Mesenchymal stem cell (in vitro differentiated cells and primary cell): ENCODE results near the gene CRTC3.

ENCODE experiments used
- DNase-seq: peaks from one replicate; pipeline ENCODE4 v3.0.0-alpha.2; 2013
- H2AFZ ChIP-seq: one replicate; pipeline ENCODE4 v1.6.1; 2013; ENCODE audit warnings: low read depth, mild to moderate bottlenecking, control low read depth, inconsistent platforms, low read length, moderate library complexity
- H2AK5ac ChIP-seq: 2 replicates; pipeline ENCODE4 v1.6.1; 2013; ENCODE audit warnings: low read length, moderate library complexity, mild to moderate bottlenecking, inconsistent platforms; ENCODE audit not compliant: severe bottlenecking
- H2BK120ac ChIP-seq: one replicate; pipeline ENCODE4 v1.6.1; 2013; ENCODE audit warnings: low read depth, mild to moderate bottlenecking, inconsistent platforms, low read length, moderate library complexity
- H2BK12ac ChIP-seq, 2 experiments: one replicate each; pipeline ENCODE4 v1.6.1; 2013; ENCODE audit warnings: inconsistent platforms in 2 of 2, low read length in 2 of 2, mild to moderate bottlenecking in 2 of 2, moderate library complexity in 2 of 2, control low read depth in 1 of 2
- H2BK15ac ChIP-seq: one replicate; pipeline ENCODE4 v1.6.1; 2013; ENCODE audit warnings: mild to moderate bottlenecking, low read depth, inconsistent platforms; ENCODE audit not compliant: poor library complexity, severe bottlenecking
- H2BK5ac ChIP-seq: 2 replicates; pipeline ENCODE4 v1.6.1; 2013; ENCODE audit warnings: low read depth, mild to moderate bottlenecking, low read length, control low read depth, inconsistent platforms; ENCODE audit not compliant: poor library complexity, severe bottlenecking
- H3K14ac ChIP-seq, 2 experiments: one replicate each; pipeline ENCODE4 v1.6.1; 2013; ENCODE audit warnings: inconsistent platforms in 2 of 2, low read length in 2 of 2, control low read depth in 1 of 2, mild to moderate bottlenecking in 1 of 2, moderate library complexity in 1 of 2
- H3K18ac ChIP-seq, 2 experiments: one replicate each; pipeline ENCODE4 v1.6.1; 2013; ENCODE audit warnings: inconsistent platforms in 2 of 2, low read length in 2 of 2, control low read depth in 1 of 2, low read depth in 1 of 2, mild to moderate bottlenecking in 1 of 2
- H3K23ac ChIP-seq, 2 experiments: one replicate each; pipeline ENCODE4 v1.6.1; 2013; ENCODE audit warnings: inconsistent platforms in 2 of 2, low read length in 2 of 2, mild to moderate bottlenecking in 2 of 2, moderate library complexity in 2 of 2, control low read depth in 1 of 2
- H3K27ac ChIP-seq: 2 replicates; pipeline ENCODE4 v1.5.1; 2013; ENCODE audit warnings: mild to moderate bottlenecking, moderate library complexity, low read length, control low read depth, inconsistent platforms; ENCODE audit not compliant: poor library complexity, severe bottlenecking
- H3K27me3 ChIP-seq, 2 experiments: 2 replicates each; pipeline versions ENCODE4 v1.6.1 to v1.7.0; 2013; ENCODE audit warnings: low read length in 2 of 2, mild to moderate bottlenecking in 2 of 2, moderate library complexity in 2 of 2, control low read depth in 1 of 2, inconsistent platforms in 1 of 2; ENCODE audit not compliant: control insufficient read depth in 1 of 2, insufficient read depth in 1 of 2
- H3K36me3 ChIP-seq, 2 experiments: 2 replicates each; pipeline versions ENCODE4 v1.6.1 to v1.7.0; 2013; ENCODE audit warnings: low read length in 2 of 2, control low read depth in 1 of 2, inconsistent platforms in 1 of 2, low read depth in 1 of 2, mild to moderate bottlenecking in 1 of 2; ENCODE audit not compliant: insufficient read depth in 2 of 2, control insufficient read depth in 1 of 2
- H3K4ac ChIP-seq, 2 experiments: one replicate each; pipeline ENCODE4 v1.6.1; 2013; ENCODE audit warnings: inconsistent platforms in 2 of 2, low read length in 2 of 2, mild to moderate bottlenecking in 2 of 2, moderate library complexity in 2 of 2, control low read depth in 1 of 2, low read depth in 1 of 2
- H3K4me1 ChIP-seq: 2 replicates; pipeline ENCODE4 v1.6.1; 2013; ENCODE audit warnings: low read depth, low read length, control low read depth; ENCODE audit not compliant: control insufficient read depth, insufficient read depth
- H3K4me2 ChIP-seq: 2 replicates; pipeline ENCODE4 v1.6.1; 2013; ENCODE audit warnings: low read length, mild to moderate bottlenecking, inconsistent platforms; ENCODE audit not compliant: poor library complexity, severe bottlenecking
- H3K4me3 ChIP-seq, 2 experiments: 2 replicates each; pipeline versions ENCODE4 v1.5.1 to v1.7.0; 2013; ENCODE audit warnings: low read length in 2 of 2, mild to moderate bottlenecking in 2 of 2, control low read depth in 1 of 2, low read depth in 1 of 2; ENCODE audit not compliant: insufficient read depth in 1 of 2
- H3K79me1 ChIP-seq: replicated peaks from 2 replicates; pipeline ENCODE4 v1.6.1; 2013; ENCODE audit warnings: mild to moderate bottlenecking, control low read depth, low read length, inconsistent platforms; ENCODE audit not compliant: poor library complexity, severe bottlenecking
- H3K9ac ChIP-seq: 2 replicates; pipeline ENCODE4 v1.7.0; 2013; ENCODE audit warnings: mild to moderate bottlenecking, low read length, moderate library complexity
- H3K9me3 ChIP-seq: 2 replicates; pipeline ENCODE4 v1.7.0; 2013; ENCODE audit warnings: mild to moderate bottlenecking, low read length; ENCODE audit not compliant: control insufficient read depth
- H4K8ac ChIP-seq: one replicate; pipeline ENCODE4 v1.6.1; 2013; ENCODE audit warnings: inconsistent platforms, mild to moderate bottlenecking, low read length, moderate library complexity
- H4K91ac ChIP-seq: one replicate; pipeline ENCODE4 v1.6.1; 2013; ENCODE audit warnings: mild to moderate bottlenecking, low read length, inconsistent platforms
- WGBS: methylation state at CpG from one replicate; pipeline ENCODE4 v1.1.7; 2013; ENCODE audit warnings: mixed read lengths; 5-methylcytosine and 5-hydroxymethylcytosine counted together

Gene CRTC3

GRCh38 chr15:90571063-90571541 is 41.4 kb downstream of the CRTC3 start:
- H3K4me3 ChIP-seq, result no peak overlapping the region
- H3K4ac ChIP-seq, result no peak overlapping the region
- H3K14ac ChIP-seq, result no peak overlapping the region
- peaks cover 3% of the 10 kb centered on the region for H3K9me3 ChIP-seq
- peaks cover 16% of the 10 kb centered on the region for H3K79me1 ChIP-seq
- H2BK120ac ChIP-seq, result no peak overlapping the region
- H4K8ac ChIP-seq, result peak overlapping the region; percentile 6
- DNase-seq, result peak; percentile 8
- H2BK12ac ChIP-seq, result no peak overlapping the region
- no peaks in the 10 kb centered on the region for H3K27me3 ChIP-seq
- H4K91ac ChIP-seq, result no peak overlapping the region
- H3K9ac ChIP-seq, result no peak overlapping the region
- no peak overlapping the region for H3K18ac ChIP-seq
- H3K23ac ChIP-seq, result no peak overlapping the region
- H3K4me2 ChIP-seq, result no peak overlapping the region
- no peaks in the 10 kb centered on the region for H3K4me1 ChIP-seq
- no peak overlapping the region for H2BK15ac ChIP-seq
- peaks cover 0 to 3% of the 10 kb centered on the region in 2 experiments for H3K36me3 ChIP-seq
- no peak overlapping the region for H3K27ac ChIP-seq
- WGBS, result 73% methylated on average over 4 of the region's 4 CpGs
- no peak overlapping the region for H2AK5ac ChIP-seq
- H2BK5ac ChIP-seq, result no peak overlapping the region
- H2AFZ ChIP-seq, result no peak overlapping the region

DNA sequence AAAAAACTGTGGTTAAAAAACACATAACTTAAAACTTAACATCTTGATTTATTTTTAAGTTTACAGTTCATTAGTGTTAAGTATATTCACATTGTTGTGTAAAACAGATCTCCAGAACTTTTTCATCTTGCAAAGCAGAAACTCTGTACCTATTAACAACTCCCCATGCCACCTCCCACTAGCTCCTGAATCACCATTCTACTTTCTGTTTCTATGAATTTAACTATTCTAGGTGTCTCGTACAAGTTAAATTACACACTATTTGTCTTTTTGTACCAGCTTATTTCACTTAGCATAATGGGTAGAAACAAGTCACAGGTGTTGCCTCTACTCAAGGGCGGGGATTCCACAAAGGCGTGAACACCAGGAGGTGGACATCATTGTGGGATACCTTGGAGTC is 43.2 kb downstream of the CRTC3 start:
- no peak overlapping the region for H4K8ac ChIP-seq
- H2BK5ac ChIP-seq, result no peak overlapping the region
- no peak overlapping the region for H3K4me2 ChIP-seq
- H3K27ac ChIP-seq, result no peak overlapping the region
- H3K23ac ChIP-seq, result no peak overlapping the region
- no peak overlapping the region for H3K4me3 ChIP-seq
- H3K27me3 ChIP-seq, result no peaks in the 10 kb centered on the region
- no peak overlapping the region for H2AK5ac ChIP-seq
- peaks cover 24% of the 10 kb centered on the region for H3K79me1 ChIP-seq
- H3K9me3 ChIP-seq, result no peaks in the 10 kb centered on the region
- H3K9ac ChIP-seq, result no peak overlapping the region
- no peaks in the 10 kb centered on the region for H3K4me1 ChIP-seq
- H2AFZ ChIP-seq, result no peak overlapping the region
- 100% methylated on average over 3 of the region's 3 CpGs for WGBS
- no peak overlapping the region for H3K14ac ChIP-seq
- H3K18ac ChIP-seq, result no peak overlapping the region
- H2BK120ac ChIP-seq, result no peak overlapping the region
- no peak overlapping the region for H3K4ac ChIP-seq
- H4K91ac ChIP-seq, result no peak overlapping the region
- H2BK12ac ChIP-seq, result no peak overlapping the region
- no peak overlapping the region for H2BK15ac ChIP-seq
- no peaks in the 10 kb centered on the region for H3K36me3 ChIP-seq
- DNase-seq, result no peak

GRCh38 chr15:90576711-90577389 is 47.1 kb downstream of the CRTC3 start:
- H3K18ac ChIP-seq, result no peak overlapping the region
- no peak overlapping the region for H2BK15ac ChIP-seq
- H2BK120ac ChIP-seq, result no peak overlapping the region
- no peak overlapping the region for H3K4ac ChIP-seq
- no peaks in the 10 kb centered on the region for H3K27me3 ChIP-seq
- no peak overlapping the region for H2BK5ac ChIP-seq
- 96% methylated on average over 6 of the region's 7 CpGs for WGBS
- H2BK12ac ChIP-seq, result no peak overlapping the region
- H3K23ac ChIP-seq, result no peak overlapping the region
- no peaks in the 10 kb centered on the region for H3K36me3 ChIP-seq
- no peak overlapping the region for H4K91ac ChIP-seq
- H3K9me3 ChIP-seq, result no peaks in the 10 kb centered on the region
- H3K4me3 ChIP-seq, result no peak overlapping the region
- no peak for DNase-seq
- no peak overlapping the region for H2AK5ac ChIP-seq
- H4K8ac ChIP-seq, result no peak overlapping the region
- no peak overlapping the region for H2AFZ ChIP-seq
- H3K9ac ChIP-seq, result no peak overlapping the region
- peaks cover 22% of the 10 kb centered on the region for H3K79me1 ChIP-seq
- no peak overlapping the region for H3K14ac ChIP-seq
- no peak overlapping the region for H3K27ac ChIP-seq
- H3K4me1 ChIP-seq, result no peaks in the 10 kb centered on the region
- no peak overlapping the region for H3K4me2 ChIP-seq

GRCh38 chr15:90579213-90579612 is 49.5 kb downstream of the CRTC3 start:
- Histone ChIP-seq H3K4me1 (no peaks in the 10 kb centered on the region), H3K4ac (no peak overlapping the region), H2BK12ac (no peak overlapping the region), H4K91ac (no peak overlapping the region), H3K4me3 (no peak overlapping the region), H2BK120ac (no peak overlapping the region), H4K8ac (no peak overlapping the region), H3K9ac (no peak overlapping the region), H3K23ac (no peak overlapping the region), H3K27me3 (no peaks in the 10 kb centered on the region), H3K18ac (no peak overlapping the region), H3K14ac (no peak overlapping the region), H3K36me3 (no peaks in the 10 kb centered on the region), H3K4me2 (no peak overlapping the region), H3K27ac (no peak overlapping the region), H3K79me1 (peaks cover 23% of the 10 kb centered on the region), H2AK5ac (no peak overlapping the region), H2BK5ac (no peak overlapping the region), H3K9me3 (no peaks in the 10 kb centered on the region), H2AFZ (no peak overlapping the region), H2BK15ac (no peak overlapping the region)
- DNase-seq, result no peak
- WGBS, result 98% methylated on average over 3 of the region's 3 CpGs
